A172 (cell line): ENCODE data around the gene MAPK10. TPM values are rescaled to one million over a fixed set of nuclear protein-coding genes. Genes with fewer than 3 reads are reported as not detected.
"Not testable (repeated sequence)": the region's sequence is repeated elsewhere in the genome, so short reads cannot be mapped to it uniquely, and the experiment has no call there.

ENCODE experiments used
- DNase-seq: peaks from one replicate; pipeline ENCODE4 v3.0.0-alpha.2; 2015; ENCODE audit warnings: low spot score
- total RNA-seq: library from RNA; depleted of rRNA; stranded (reverse); fragments of >200 nt; shearing (Covaris generic); gene quantifications from 2 replicates; pipeline ENCODE4 v1.2.3, GENCODE V29; 2014; rRNA removed

Gene MAPK10
- total RNA-seq, 1 experiment from 2014 or later: not detected

GRCh38 chr4:85968945-85969819 lies 390.7 kb downstream of the MAPK10 start:
- peak; percentile 57 for DNase-seq

- no peak for DNase-seq
Measured at GRCh38 chr4:85967872-85968271, 392.0 kb downstream of the MAPK10 start.

- no peak for DNase-seq
Measured at GRCh38 chr4:85966373-85966772, 393.5 kb downstream of the MAPK10 start.

- DNase-seq: no peak
Measured at GRCh38 chr4:85965529-85965928, 394.3 kb downstream of the MAPK10 start.

GRCh38 chr4:85965017-85965416 lies 394.8 kb downstream of the MAPK10 start:
- DNase-seq: not testable (repeated sequence)

GRCh38 chr4:85964298-85964697 lies 395.6 kb downstream of the MAPK10 start:
- DNase-seq: peak; percentile 7

GRCh38 chr4:85963231-85963630 lies 396.6 kb downstream of the MAPK10 start:
- no peak for DNase-seq

GRCh38 chr4:85961887-85962286 lies 398.0 kb downstream of the MAPK10 start:
- no peak for DNase-seq

- DNase-seq: no peak
Measured at GRCh38 chr4:85956293-85956945, 403.4 kb downstream of the MAPK10 start.

- no peak for DNase-seq
Measured at GRCh38 chr4:85955620-85956292, 404.1 kb downstream of the MAPK10 start.

GRCh38 chr4:85953651-85954018 lies 406.2 kb downstream of the MAPK10 start:
- DNase-seq: peak; percentile 82

- DNase-seq: no peak
Measured at GRCh38 chr4:85952972-85953650, 406.7 kb downstream of the MAPK10 start.

GRCh38 chr4:85952528-85952927 lies 407.3 kb downstream of the MAPK10 start:
- peak; percentile 60 for DNase-seq

GRCh38 chr4:85951099-85951498 lies 408.8 kb downstream of the MAPK10 start:
- DNase-seq: no peak

- no peak for DNase-seq
Measured at GRCh38 chr4:85946821-85947220, 413.0 kb downstream of the MAPK10 start.

- DNase-seq: no peak
Measured at GRCh38 chr4:85942107-85942506, 417.7 kb downstream of the MAPK10 start.

- DNase-seq: no peak
Measured at GRCh38 chr4:85940151-85940550, 419.7 kb downstream of the MAPK10 start.

Other genes with a start within 250 kb of the MAPK10 start
- 5.9 and 7.0 TPM in 2 replicates for gene PTPN13, start 234.3 kb upstream of the MAPK10 start, total RNA-seq